HEK293 (cell line): ENCODE data around the gene MAN2A2.
A peak's percentile ranks its signal among the peaks of the same experiment; 100 is the strongest.

Experiments
- CTCF ChIA-PET: fragments of 350-600 bp; formaldehyde crosslinking; extraction: SDS; loops from one replicate; lab custom pipeline; 2021; ENCODE audit warnings: antibody characterized with exemption; lab: Yijun Ruan, JAX
- POLR2A ChIA-PET: fragments of 300-600 bp; formaldehyde crosslinking; extraction: SDS; loops from one replicate; lab custom pipeline; 2020; ENCODE audit warnings: antibody characterized with exemption, inconsistent platforms; lab: Yijun Ruan, JAX
- H3K27ac ChIP-seq: fragments of 200-500 bp; sonication (Bioruptor generic); 2 replicates; pipeline ENCODE4 v1.5.1; 2014; ENCODE audit warnings: low read depth, low read length, control low read depth, inconsistent platforms; ENCODE audit errors: extremely low read depth
- H3K36me3 ChIP-seq, 2 experiments: fragments of 200-500 bp in 1 of 2; sonication (Bioruptor generic) in 1 of 2; 1 replicate in 1 of 2; 2 replicates in 1 of 2; pipeline ENCODE4 v1.5.1; 2014 to 2017; ENCODE audit warnings: inconsistent platforms in 2 of 2, low read length in 2 of 2; ENCODE audit not compliant: control insufficient read depth in 2 of 2, insufficient read depth in 1 of 2
- H3K4me1 ChIP-seq: fragments of 200-500 bp; sonication (Bioruptor generic); 2 replicates; pipeline ENCODE4 v1.5.1; 2014; ENCODE audit warnings: mild to moderate bottlenecking, low read length, inconsistent platforms; ENCODE audit not compliant: control insufficient read depth, insufficient read depth
- H3K4me3 ChIP-seq: 2 replicates; pipeline ENCODE4 v1.5.1; 2011; ENCODE audit warnings: low read depth, mild to moderate bottlenecking, control low read depth, low read length, moderate library complexity
- H3K9me3 ChIP-seq: fragments of 200-500 bp; sonication (Bioruptor generic); 2 replicates; pipeline ENCODE4 v1.5.1; 2014; ENCODE audit warnings: low read depth, low read length, inconsistent platforms; ENCODE audit not compliant: control insufficient read depth, insufficient read depth
- BCL11B ChIP-seq: fragments of 450-650 bp; formaldehyde crosslinking; IDR thresholded peaks from 2 replicates; pipeline ENCODE4 v1.5.1; 2016; ENCODE audit warnings: low read depth, missing biosample characterization, missing genetic modification characterization
- GFI1B ChIP-seq: fragments of 450-650 bp; formaldehyde crosslinking; IDR thresholded peaks from 2 replicates; pipeline ENCODE4 v1.5.1; 2016; ENCODE audit warnings: missing biosample characterization, missing genetic modification characterization
- HOXD13 ChIP-seq: sonication (generic); formaldehyde crosslinking; IDR thresholded peaks from 2 replicates; pipeline ENCODE4 v1.8.0; 2022; ENCODE audit warnings: missing genetic modification reagents, borderline replicate concordance
- ZBTB17 ChIP-seq: fragments of 450-650 bp; formaldehyde crosslinking; IDR thresholded peaks from 2 replicates; pipeline ENCODE4 v1.5.1; 2016; ENCODE audit warnings: missing biosample characterization, missing genetic modification characterization
- ZEB2 ChIP-seq: fragments of 450-650 bp; formaldehyde crosslinking; IDR thresholded peaks from 2 replicates; pipeline ENCODE4 v1.5.1; 2016; ENCODE audit warnings: missing biosample characterization, missing genetic modification characterization
- ZFHX2 ChIP-seq: fragments of 450-650 bp; formaldehyde crosslinking; conservative IDR thresholded peaks from 2 replicates; pipeline ENCODE4 v1.5.1; 2016; ENCODE audit warnings: missing biosample characterization, missing genetic modification characterization
- ZNF10 ChIP-seq: fragments of 450-650 bp; formaldehyde crosslinking; IDR thresholded peaks from 2 replicates; pipeline ENCODE4 v1.5.1; 2017; ENCODE audit warnings: missing biosample characterization, missing genetic modification characterization
- ZNF112 ChIP-seq: fragments of 450-650 bp; formaldehyde crosslinking; IDR thresholded peaks from 2 replicates; pipeline ENCODE4 v1.5.0; 2017; ENCODE audit warnings: missing biosample characterization, missing genetic modification characterization
- ZNF155 ChIP-seq: fragments of 450-650 bp; formaldehyde crosslinking; IDR thresholded peaks from 2 replicates; pipeline ENCODE4 v1.5.1; 2016; ENCODE audit warnings: missing biosample characterization, missing genetic modification characterization
- ZNF2 ChIP-seq: fragments of 450-650 bp; formaldehyde crosslinking; IDR thresholded peaks from 2 replicates; pipeline ENCODE4 v1.5.1; 2016; ENCODE audit warnings: missing biosample characterization, missing genetic modification characterization
- ZNF23 ChIP-seq: fragments of 450-650 bp; formaldehyde crosslinking; IDR thresholded peaks from 2 replicates; pipeline ENCODE4 v1.5.1; 2016; ENCODE audit warnings: missing biosample characterization, missing genetic modification characterization, borderline replicate concordance
- ZNF239 ChIP-seq: fragments of 450-650 bp; formaldehyde crosslinking; IDR thresholded peaks from 2 replicates; pipeline ENCODE4 v1.5.1; 2016; ENCODE audit warnings: missing biosample characterization, missing genetic modification characterization
- ZNF24 ChIP-seq: fragments of 450-650 bp; formaldehyde crosslinking; IDR thresholded peaks from 2 replicates; pipeline ENCODE4 v1.5.1; 2016; ENCODE audit warnings: missing biosample characterization, missing genetic modification characterization
- ZNF266 ChIP-seq: fragments of 450-650 bp; formaldehyde crosslinking; IDR thresholded peaks from 2 replicates; pipeline ENCODE4 v1.5.1; 2016; ENCODE audit warnings: missing biosample characterization, missing genetic modification characterization, low read depth
- ZNF292 ChIP-seq: fragments of 450-650 bp; formaldehyde crosslinking; IDR thresholded peaks from 2 replicates; pipeline ENCODE4 v1.5.1; 2016; ENCODE audit warnings: low read depth, missing biosample characterization, missing genetic modification characterization, borderline replicate concordance
- ZNF585B ChIP-seq: fragments of 450-650 bp; formaldehyde crosslinking; IDR thresholded peaks from 2 replicates; pipeline ENCODE4 v1.5.1; 2016; ENCODE audit warnings: missing biosample characterization, missing genetic modification characterization
- ZSCAN16 ChIP-seq: fragments of 450-650 bp; formaldehyde crosslinking; IDR thresholded peaks from 2 replicates; pipeline ENCODE4 v1.5.1; 2016; ENCODE audit warnings: missing biosample characterization, missing genetic modification characterization
- TF ChIP-seq, protein P1 (sequence below): fragments of 450-650 bp; formaldehyde crosslinking; IDR thresholded peaks from 2 replicates; pipeline ENCODE4 v1.5.1; 2016; ENCODE audit warnings: missing biosample characterization, missing genetic modification characterization, low read depth
- TF ChIP-seq, protein P2 (sequence below): fragments of 450-650 bp; formaldehyde crosslinking; IDR thresholded peaks from 2 replicates; pipeline ENCODE4 v1.5.1; 2017; ENCODE audit warnings: missing biosample characterization, missing genetic modification characterization

The MAN2A2 gene

DNA sequence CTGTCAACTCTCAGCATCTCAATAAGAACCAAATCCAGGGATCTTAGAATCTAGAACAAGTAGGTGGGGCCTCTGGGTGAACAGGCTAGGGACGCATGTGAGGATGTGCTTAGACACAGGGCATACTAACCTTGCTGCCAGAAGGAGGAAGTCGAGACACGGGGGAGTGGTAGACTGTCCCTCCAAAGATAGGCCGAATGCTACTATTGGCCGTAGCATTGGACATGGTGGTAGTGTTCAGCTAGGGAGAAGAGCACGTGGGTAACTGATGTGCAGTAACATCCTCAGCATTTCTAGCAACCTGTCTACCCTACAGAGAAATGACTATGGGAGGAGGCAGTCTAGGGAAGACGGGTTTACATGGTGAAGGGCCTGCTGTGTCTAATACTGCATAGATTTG, 67.2 kb downstream of the MAN2A2 start:
- no peak for TF ChIP-seq ZNF23 (tag by site-specific recombination)
- no peak for TF ChIP-seq GFI1B (tag by site-specific recombination)
- TF ChIP-seq, protein P1, sequence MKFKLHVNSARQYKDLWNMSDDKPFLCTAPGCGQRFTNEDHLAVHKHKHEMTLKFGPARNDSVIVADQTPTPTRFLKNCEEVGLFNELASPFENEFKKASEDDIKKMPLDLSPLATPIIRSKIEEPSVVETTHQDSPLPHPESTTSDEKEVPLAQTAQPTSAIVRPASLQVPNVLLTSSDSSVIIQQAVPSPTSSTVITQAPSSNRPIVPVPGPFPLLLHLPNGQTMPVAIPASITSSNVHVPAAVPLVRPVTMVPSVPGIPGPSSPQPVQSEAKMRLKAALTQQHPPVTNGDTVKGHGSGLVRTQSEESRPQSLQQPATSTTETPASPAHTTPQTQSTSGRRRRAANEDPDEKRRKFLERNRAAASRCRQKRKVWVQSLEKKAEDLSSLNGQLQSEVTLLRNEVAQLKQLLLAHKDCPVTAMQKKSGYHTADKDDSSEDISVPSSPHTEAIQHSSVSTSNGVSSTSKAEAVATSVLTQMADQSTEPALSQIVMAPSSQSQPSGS (tag by site-specific recombination), result no peak
- TF ChIP-seq ZBTB17 (tag by site-specific recombination), result no peak
- no peak for TF ChIP-seq ZNF585B (tag by site-specific recombination)
- TF ChIP-seq HOXD13 (CRISPR knock-in tag), result no peak
- TF ChIP-seq ZNF266 (tag by site-specific recombination), result no peak
- no peak for TF ChIP-seq ZNF24 (tag by site-specific recombination)
- no peak for TF ChIP-seq ZSCAN16 (tag by site-specific recombination)
- TF ChIP-seq BCL11B, result no peak
- no peak for TF ChIP-seq ZNF239 (tag by site-specific recombination)
- TF ChIP-seq ZNF112, result no peak
- TF ChIP-seq ZNF2 (tag by site-specific recombination), result no peak
- TF ChIP-seq ZEB2, result no peak
- TF ChIP-seq ZNF292 (tag by site-specific recombination), result no peak
- no peak for TF ChIP-seq ZNF10 (tag by site-specific recombination)
- TF ChIP-seq ZNF155 (tag by site-specific recombination), result no peak
- TF ChIP-seq, all 188 proteins: peak for 0
- no peak overlapping the region for H3K4me3 ChIP-seq
- H3K4me1 ChIP-seq, result no peaks in the 10 kb centered on the region
- ChIA-PET CTCF (interaction anchor here (0.6 to 2.6 kb wide), 5 partner anchors 13 to 63 kb away, joined by 3 to 20 read pairs (median 5); partner anchors contain the start of gene HDDC3), POLR2A (interaction anchor here (0.9 to 1.7 kb wide), 5 partner anchors 9 to 52 kb away, joined by 3 to 6 read pairs (median 4); partner anchors contain the start of genes RCCD1 and VPS33B)
- H3K9me3 ChIP-seq, result no peaks in the 10 kb centered on the region
- no peak overlapping the region for H3K27ac ChIP-seq
- H3K36me3 ChIP-seq, result peaks cover 95 to 98% of the 10 kb centered on the region in 2 experiments

DNA sequence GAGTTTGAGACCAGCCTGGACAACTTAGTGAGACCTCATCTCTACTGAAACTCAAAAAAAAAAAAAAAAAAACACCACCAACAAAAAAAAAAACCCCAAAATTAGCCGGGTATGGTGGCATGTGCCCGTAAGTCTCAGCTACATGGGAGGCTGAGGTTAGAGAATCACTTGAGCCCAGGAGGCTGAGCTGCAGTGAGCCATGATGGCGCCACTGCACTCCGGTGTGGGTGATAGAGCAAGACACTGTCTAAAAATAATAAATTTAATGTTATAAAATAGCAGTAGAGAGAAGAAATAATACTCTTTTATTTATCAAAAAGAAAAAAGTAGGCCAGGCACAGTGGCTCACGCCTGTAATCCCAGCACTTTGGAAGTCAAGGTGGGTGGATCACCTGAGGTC, 69.0 kb downstream of the MAN2A2 start:
- H3K4me3 ChIP-seq, result no peak overlapping the region
- CTCF ChIA-PET, result interaction anchor here (2.6 kb wide), 1 partner anchor 15 kb away, joined by 20 read pairs; no protein-coding TSS in a partner anchor
- H3K27ac ChIP-seq, result no peak overlapping the region
- H3K9me3 ChIP-seq, result no peaks in the 10 kb centered on the region
- POLR2A ChIA-PET, result interaction anchor here (0.5 to 0.7 kb wide), 5 partner anchors 8 to 50 kb away, joined by 3 to 6 read pairs (median 4); partner anchors contain the start of genes PRC1 and VPS33B
- peaks cover 95 to 99% of the 10 kb centered on the region in 2 experiments for H3K36me3 ChIP-seq
- TF ChIP-seq ZFHX2, result no peak
- TF ChIP-seq, protein P2, sequence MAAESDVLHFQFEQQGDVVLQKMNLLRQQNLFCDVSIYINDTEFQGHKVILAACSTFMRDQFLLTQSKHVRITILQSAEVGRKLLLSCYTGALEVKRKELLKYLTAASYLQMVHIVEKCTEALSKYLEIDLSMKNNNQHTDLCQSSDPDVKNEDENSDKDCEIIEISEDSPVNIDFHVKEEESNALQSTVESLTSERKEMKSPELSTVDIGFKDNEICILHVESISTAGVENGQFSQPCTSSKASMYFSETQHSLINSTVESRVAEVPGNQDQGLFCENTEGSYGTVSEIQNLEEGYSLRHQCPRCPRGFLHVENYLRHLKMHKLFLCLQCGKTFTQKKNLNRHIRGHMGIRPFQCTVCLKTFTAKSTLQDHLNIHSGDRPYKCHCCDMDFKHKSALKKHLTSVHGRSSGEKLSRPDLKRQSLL (tag by site-specific recombination), result peak; percentile 60; the same call in 1 of the 2 replicates
- H3K4me1 ChIP-seq, result no peaks in the 10 kb centered on the region
